A549 (cell line): ENCODE measurements around the gene PLPP6. TPM values are rescaled to one million over a fixed set of nuclear protein-coding genes. Genes with fewer than 3 reads are reported as not detected.

Source experiments
- ATAC-seq, 2 experiments: fragments of 200-7000 bp in 1 of 2; fragments of >200 bp in 1 of 2; cut with Nextera tagmentation in 1 of 2; cut with Tn5 transposase in 1 of 2; 3 replicates each; pipeline versions ENCODE4 v1.8.0 to v1.9.1; 2018 to 2020; ENCODE audit warnings: mild to moderate bottlenecking in 1 of 2, moderate library complexity in 1 of 2
- CTCF ChIA-PET: fragments of 300-600 bp; sonication (Branson Sonifier 250); formaldehyde crosslinking; extraction: SDS; loops from one replicate; lab custom pipeline; 2021; ENCODE audit warnings: antibody characterized with exemption, inconsistent platforms; lab: Yijun Ruan, JAX
- POLR2A ChIA-PET: fragments of 350-600 bp; formaldehyde crosslinking; extraction: SDS; loops from one replicate; lab custom pipeline; 2021; ENCODE audit warnings: antibody characterized with exemption, inconsistent platforms; lab: Yijun Ruan, JAX
- DNase-seq, 2 experiments: peaks; one replicate each; pipeline versions ENCODE4 v3.0.0 to v3.0.0-alpha.2; 2011 to 2016; ENCODE audit warnings: low read depth in 1 of 2, low spot score in 1 of 2
- FAIRE-seq: peaks from 2 replicates; lab custom pipeline; 2011; peaks lifted over from hg19 to GRCh38; lab: Jason Lieb, UNC
- H3K27ac ChIP-seq, 2 experiments: fragments of >200 bp; sonication (Bioruptor Twin); formaldehyde crosslinking; 3 replicates each; pipeline ENCODE4 v1.5.1; 2016 to 2017
- H3K4me1 ChIP-seq: fragments of >200 bp; sonication (Bioruptor Twin); formaldehyde crosslinking; 3 replicates; pipeline ENCODE4 v1.6.1; 2016
- H3K4me2 ChIP-seq: fragments of >200 bp; sonication (Bioruptor Twin); formaldehyde crosslinking; 3 replicates; pipeline ENCODE4 v1.6.1; 2016
- H3K4me3 ChIP-seq: fragments of >200 bp; sonication (Bioruptor Twin); formaldehyde crosslinking; 3 replicates; pipeline ENCODE4 v1.5.1; 2016
- H3K9me3 ChIP-seq: fragments of >200 bp; sonication (Bioruptor Twin); formaldehyde crosslinking; 3 replicates; pipeline ENCODE4 v1.6.1; 2016
- BHLHE40 ChIP-seq: IDR thresholded peaks from 2 replicates; pipeline ENCODE4 v1.6.1; 2012; ENCODE audit warnings: low read depth, low read length, inconsistent platforms
- CEBPB ChIP-seq, 2 experiments: fragments of >200 bp in 1 of 2; sonication (Bioruptor Twin) in 1 of 2; formaldehyde crosslinking in 1 of 2; IDR thresholded peaks; 2 replicates each; pipeline ENCODE4 v1.6.1; 2012 to 2016
- CHD2 ChIP-seq: fragments of 150-350 bp; IDR thresholded peaks from 2 replicates; pipeline ENCODE4 v1.6.1; 2014; ENCODE audit warnings: low read length; ENCODE audit not compliant: partially characterized antibody
- FOSL2 ChIP-seq, 2 experiments: fragments of 450-650 bp in 1 of 2; fragments of >200 bp in 1 of 2; sonication (Bioruptor Twin) in 1 of 2; formaldehyde crosslinking; IDR thresholded peaks; 2 replicates each; pipeline versions ENCODE4 v1.5.0 to v1.6.1; 2016 to 2020; ENCODE audit warnings: mild to moderate bottlenecking in 1 of 2, moderate library complexity in 1 of 2
- MAZ ChIP-seq: fragments of 150-350 bp; IDR thresholded peaks from 2 replicates; pipeline ENCODE4 v1.6.1; 2014; ENCODE audit warnings: antibody characterized with exemption, low read depth, low read length, borderline replicate concordance
- NFE2L2 ChIP-seq: fragments of 150-350 bp; conservative IDR thresholded peaks from 2 replicates; pipeline ENCODE4 v1.6.1; 2014; ENCODE audit warnings: low read length
- TP53 ChIP-seq: fragments of 250-450 bp; sonication (Bioruptor Pico); IDR thresholded peaks from 2 replicates; pipeline ENCODE4 v1.5.0; 2021; ENCODE audit warnings: mild to moderate bottlenecking, moderate library complexity
- WGBS: methylation state at CpG from one replicate; pipeline ENCODE4 v1.1.6; 2017; ENCODE audit errors: missing lambda C conversion rate; 5-methylcytosine and 5-hydroxymethylcytosine counted together
- polyA plus RNA-seq, 4 experiments: library from polyadenylated mRNA; depleted of rRNA in 3 of 4; stranded (reverse); fragments of >200 nt; fragmentation: RNase III in 1 of 4; extraction: RNeasy Plus Mini Kit Qiagen cat#74134 plus additional on column Dnase treatment in 1 of 4; gene quantifications; 2 replicates in 3 of 4; 3 replicates in 1 of 4; pipeline ENCODE4 v1.2.3, GENCODE V29; 2011 to 2017
- TF ChIP-seq, protein P1 (sequence below): fragments of 200-600 bp; sonication (generic); IDR thresholded peaks from 2 replicates; pipeline ENCODE4 v1.6.1; 2016; ENCODE audit warnings: antibody characterized with exemption, mild to moderate bottlenecking, moderate library complexity
- TF ChIP-seq, protein P2 (sequence below): fragments of 250-450 bp; sonication (Bioruptor Pico); IDR thresholded peaks from 2 replicates; pipeline ENCODE4 v1.5.0; 2021; ENCODE audit warnings: mild to moderate bottlenecking, moderate library complexity, borderline replicate concordance
- TF ChIP-seq, protein P3 (sequence below): fragments of 150-350 bp; IDR thresholded peaks from 2 replicates; pipeline ENCODE4 v1.6.1; 2014; ENCODE audit warnings: low read depth, mild to moderate bottlenecking, low read length
- TF ChIP-seq, protein P4 (sequence below): fragments of 250-450 bp; sonication (Bioruptor Pico); IDR thresholded peaks from 2 replicates; pipeline ENCODE4 v1.5.0; 2020; ENCODE audit warnings: low read depth, mild to moderate bottlenecking, moderate library complexity
- TF ChIP-seq, protein P5 (sequence below): fragments of 450-650 bp; IDR thresholded peaks from 2 replicates; pipeline ENCODE4 v1.6.1; 2014; ENCODE audit warnings: antibody characterized with exemption

The PLPP6 gene
- polyA plus RNA-seq, 2 of the 4 experiments (the other 2 are of a cell fraction), result 11.2 to 13.5 TPM

DNA sequence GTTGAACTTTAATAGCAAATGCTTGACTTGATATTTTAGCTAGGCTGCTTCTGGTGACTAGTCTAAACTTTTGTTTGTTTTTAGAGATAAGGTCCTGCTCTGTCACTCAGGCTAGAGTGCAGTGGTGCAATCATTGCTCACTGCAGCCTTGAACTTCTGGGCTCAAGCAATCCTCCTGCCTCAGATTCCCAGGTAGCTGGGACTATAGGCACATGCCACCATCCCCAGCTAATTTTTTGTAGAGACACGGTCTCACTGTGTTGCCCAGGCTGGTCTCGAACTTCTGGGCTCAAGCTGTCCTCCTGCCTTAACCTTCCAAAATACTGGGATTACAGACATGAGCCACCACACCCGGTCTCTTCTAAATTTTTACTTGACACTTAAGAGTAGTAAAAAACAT is 38.0 kb downstream of the PLPP6 start:
- FAIRE-seq (no peak), ATAC-seq (peak in 1 of 2 experiments; percentile 50; a peak in 2 of 6 replicates), DNase-seq (no peak)
- no peaks in the 10 kb centered on the region for H3K9me3 ChIP-seq
- TF ChIP-seq, protein P1, sequence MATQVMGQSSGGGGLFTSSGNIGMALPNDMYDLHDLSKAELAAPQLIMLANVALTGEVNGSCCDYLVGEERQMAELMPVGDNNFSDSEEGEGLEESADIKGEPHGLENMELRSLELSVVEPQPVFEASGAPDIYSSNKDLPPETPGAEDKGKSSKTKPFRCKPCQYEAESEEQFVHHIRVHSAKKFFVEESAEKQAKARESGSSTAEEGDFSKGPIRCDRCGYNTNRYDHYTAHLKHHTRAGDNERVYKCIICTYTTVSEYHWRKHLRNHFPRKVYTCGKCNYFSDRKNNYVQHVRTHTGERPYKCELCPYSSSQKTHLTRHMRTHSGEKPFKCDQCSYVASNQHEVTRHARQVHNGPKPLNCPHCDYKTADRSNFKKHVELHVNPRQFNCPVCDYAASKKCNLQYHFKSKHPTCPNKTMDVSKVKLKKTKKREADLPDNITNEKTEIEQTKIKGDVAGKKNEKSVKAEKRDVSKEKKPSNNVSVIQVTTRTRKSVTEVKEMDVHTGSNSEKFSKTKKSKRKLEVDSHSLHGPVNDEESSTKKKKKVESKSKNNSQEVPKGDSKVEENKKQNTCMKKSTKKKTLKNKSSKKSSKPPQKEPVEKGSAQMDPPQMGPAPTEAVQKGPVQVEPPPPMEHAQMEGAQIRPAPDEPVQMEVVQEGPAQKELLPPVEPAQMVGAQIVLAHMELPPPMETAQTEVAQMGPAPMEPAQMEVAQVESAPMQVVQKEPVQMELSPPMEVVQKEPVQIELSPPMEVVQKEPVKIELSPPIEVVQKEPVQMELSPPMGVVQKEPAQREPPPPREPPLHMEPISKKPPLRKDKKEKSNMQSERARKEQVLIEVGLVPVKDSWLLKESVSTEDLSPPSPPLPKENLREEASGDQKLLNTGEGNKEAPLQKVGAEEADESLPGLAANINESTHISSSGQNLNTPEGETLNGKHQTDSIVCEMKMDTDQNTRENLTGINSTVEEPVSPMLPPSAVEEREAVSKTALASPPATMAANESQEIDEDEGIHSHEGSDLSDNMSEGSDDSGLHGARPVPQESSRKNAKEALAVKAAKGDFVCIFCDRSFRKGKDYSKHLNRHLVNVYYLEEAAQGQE, result no peak
- peak; percentile 28 to 37; a peak in 1 of 4 replicates for TF ChIP-seq CEBPB (IDR thresholded peaks at IDR 0.05)
- H3K27ac ChIP-seq, result 0 out of 6 replicates have a peak overlapping the region, but pooled peaks of 1 of the 2 experiments have one; percentile 42
- H3K4me2 ChIP-seq, result peak overlapping the region; percentile 8; the same call in 2 of the 3 replicates
- peaks cover 13% of the 10 kb centered on the region for H3K4me1 ChIP-seq
- no peak overlapping the region for H3K4me3 ChIP-seq
- ChIA-PET POLR2A (interaction anchor here (0.9 to 1.0 kb wide), 2 partner anchors 22 to 34 kb away, joined by 3 read pairs; partner anchors contain the start of gene SPATA6L), CTCF (interaction anchor here (0.7 kb wide), 1 partner anchor 293 kb away, joined by 3 read pairs; no protein-coding TSS in a partner anchor)
- WGBS, result 87% methylated on average over 3 of the region's 3 CpGs

DNA sequence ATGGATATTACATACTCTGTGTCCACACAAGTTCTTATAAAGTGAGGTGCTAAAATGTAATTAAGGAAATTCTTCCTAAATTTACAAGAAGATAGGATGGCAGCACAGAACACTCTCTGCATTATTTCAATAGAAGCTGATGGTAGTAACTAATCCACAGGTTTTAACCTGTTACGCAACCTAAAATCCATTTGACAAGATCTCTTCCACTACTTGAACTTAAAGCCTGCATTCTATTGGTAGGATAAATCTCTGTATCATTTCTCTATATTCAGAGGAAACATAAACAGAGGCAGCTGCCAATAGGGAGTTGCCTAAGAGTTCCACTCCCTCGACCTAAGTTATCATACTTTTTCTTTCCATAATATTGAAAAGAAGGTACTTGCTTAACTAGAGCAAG is 38.8 kb downstream of the PLPP6 start:
- POLR2A ChIA-PET, result interaction anchor here (0.9 kb wide), 1 partner anchor 39 kb away, joined by 3 read pairs; no protein-coding TSS in a partner anchor
- H3K9me3 ChIP-seq, result no peaks in the 10 kb centered on the region
- TF ChIP-seq FOSL2 (IDR thresholded peaks at IDR 0.05), result no peak
- no peak for TF ChIP-seq FOSL2 (CRISPR knock-in tag; IDR thresholded peaks at IDR 0.05)
- peak in 1 of 2 experiments; percentile 57; a peak in 3 of 4 replicates for TF ChIP-seq CEBPB (IDR thresholded peaks at IDR 0.05)
- TF ChIP-seq, protein P1, result no peak
- TF ChIP-seq TP53 (CRISPR knock-in tag), result no peak
- TF ChIP-seq, all 56 proteins: peak for 1
- CTCF ChIA-PET, result interaction anchor here (1.3 kb wide), 1 partner anchor 40 kb away, joined by 3 read pairs; the partner anchor contains the start of gene AK3
- WGBS, result 71% methylated on average over 2 of the region's 2 CpGs
- ATAC-seq, result no peak
- FAIRE-seq, result no peak
- H3K4me3 ChIP-seq, result no peak overlapping the region
- H3K4me2 ChIP-seq, result no peak overlapping the region
- no peak overlapping the region for H3K27ac ChIP-seq
- no peak for DNase-seq
- peaks cover 13% of the 10 kb centered on the region for H3K4me1 ChIP-seq

DNA sequence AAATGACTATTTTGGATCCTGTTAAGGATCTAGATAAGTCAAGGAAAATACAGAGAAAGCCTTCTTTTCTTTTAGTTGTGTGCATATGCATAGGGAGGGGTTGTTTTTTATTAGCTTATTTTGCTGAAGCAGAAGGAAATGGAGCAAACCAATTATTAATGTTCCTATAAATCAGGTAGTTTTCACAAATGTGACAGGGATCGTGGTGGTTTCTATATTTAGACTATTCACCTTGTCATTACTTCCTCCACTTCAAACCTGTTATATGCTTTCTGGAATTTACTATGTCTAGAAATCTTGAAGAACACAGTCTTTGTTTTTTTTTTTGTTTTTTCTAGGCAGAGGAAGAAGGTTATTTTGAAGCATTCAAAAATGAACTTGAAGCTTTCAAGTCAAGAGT is 39.4 kb downstream of the PLPP6 start:
- CTCF ChIA-PET, result interaction anchor here (1.3 kb wide), 1 partner anchor 39 kb away, joined by 3 read pairs; the partner anchor contains the start of gene AK3
- FAIRE-seq (no peak), ATAC-seq (no peak), DNase-seq (no peak)
- Histone ChIP-seq H3K27ac (no peak overlapping the region), H3K4me3 (no peak overlapping the region), H3K9me3 (no peaks in the 10 kb centered on the region)
- WGBS, result 79% methylated on average over 1 of the region's 1 CpG
- no peak for TF ChIP-seq MAZ
- TF ChIP-seq, protein P2, sequence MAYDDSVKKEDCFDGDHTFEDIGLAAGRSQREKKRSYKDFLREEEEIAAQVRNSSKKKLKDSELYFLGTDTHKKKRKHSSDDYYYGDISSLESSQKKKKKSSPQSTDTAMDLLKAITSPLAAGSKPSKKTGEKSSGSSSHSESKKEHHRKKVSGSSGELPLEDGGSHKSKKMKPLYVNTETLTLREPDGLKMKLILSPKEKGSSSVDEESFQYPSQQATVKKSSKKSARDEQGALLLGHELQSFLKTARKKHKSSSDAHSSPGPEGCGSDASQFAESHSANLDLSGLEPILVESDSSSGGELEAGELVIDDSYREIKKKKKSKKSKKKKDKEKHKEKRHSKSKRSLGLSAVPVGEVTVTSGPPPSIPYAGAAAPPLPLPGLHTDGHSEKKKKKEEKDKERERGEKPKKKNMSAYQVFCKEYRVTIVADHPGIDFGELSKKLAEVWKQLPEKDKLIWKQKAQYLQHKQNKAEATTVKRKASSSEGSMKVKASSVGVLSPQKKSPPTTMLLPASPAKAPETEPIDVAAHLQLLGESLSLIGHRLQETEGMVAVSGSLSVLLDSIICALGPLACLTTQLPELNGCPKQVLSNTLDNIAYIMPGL, result no peak
- TF ChIP-seq BHLHE40, result no peak
- TF ChIP-seq, protein P3, sequence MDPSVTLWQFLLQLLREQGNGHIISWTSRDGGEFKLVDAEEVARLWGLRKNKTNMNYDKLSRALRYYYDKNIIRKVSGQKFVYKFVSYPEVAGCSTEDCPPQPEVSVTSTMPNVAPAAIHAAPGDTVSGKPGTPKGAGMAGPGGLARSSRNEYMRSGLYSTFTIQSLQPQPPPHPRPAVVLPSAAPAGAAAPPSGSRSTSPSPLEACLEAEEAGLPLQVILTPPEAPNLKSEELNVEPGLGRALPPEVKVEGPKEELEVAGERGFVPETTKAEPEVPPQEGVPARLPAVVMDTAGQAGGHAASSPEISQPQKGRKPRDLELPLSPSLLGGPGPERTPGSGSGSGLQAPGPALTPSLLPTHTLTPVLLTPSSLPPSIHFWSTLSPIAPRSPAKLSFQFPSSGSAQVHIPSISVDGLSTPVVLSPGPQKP, result no peak
- TF ChIP-seq, protein P4, sequence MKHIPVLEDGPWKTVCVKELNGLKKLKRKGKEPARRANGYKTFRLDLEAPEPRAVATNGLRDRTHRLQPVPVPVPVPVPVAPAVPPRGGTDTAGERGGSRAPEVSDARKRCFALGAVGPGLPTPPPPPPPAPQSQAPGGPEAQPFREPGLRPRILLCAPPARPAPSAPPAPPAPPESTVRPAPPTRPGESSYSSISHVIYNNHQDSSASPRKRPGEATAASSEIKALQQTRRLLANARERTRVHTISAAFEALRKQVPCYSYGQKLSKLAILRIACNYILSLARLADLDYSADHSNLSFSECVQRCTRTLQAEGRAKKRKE (CRISPR knock-in tag), result no peak
- no peak for TF ChIP-seq NFE2L2
- TF ChIP-seq, protein P5, sequence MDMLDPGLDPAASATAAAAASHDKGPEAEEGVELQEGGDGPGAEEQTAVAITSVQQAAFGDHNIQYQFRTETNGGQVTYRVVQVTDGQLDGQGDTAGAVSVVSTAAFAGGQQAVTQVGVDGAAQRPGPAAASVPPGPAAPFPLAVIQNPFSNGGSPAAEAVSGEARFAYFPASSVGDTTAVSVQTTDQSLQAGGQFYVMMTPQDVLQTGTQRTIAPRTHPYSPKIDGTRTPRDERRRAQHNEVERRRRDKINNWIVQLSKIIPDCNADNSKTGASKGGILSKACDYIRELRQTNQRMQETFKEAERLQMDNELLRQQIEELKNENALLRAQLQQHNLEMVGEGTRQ, result no peak
- TF ChIP-seq CHD2, result no peak
- TF ChIP-seq, all 56 proteins: peak for 0
- peaks cover 13% of the 10 kb centered on the region for H3K4me1 ChIP-seq
- no peak overlapping the region for H3K4me2 ChIP-seq
- POLR2A ChIA-PET, result interaction anchor here (0.9 kb wide), 1 partner anchor 39 kb away, joined by 3 read pairs; no protein-coding TSS in a partner anchor
